Measurements from ENCODE around the gene OSBPL2. TPM values are rescaled to one million over a fixed set of nuclear protein-coding genes. Genes with fewer than 3 reads are reported as not detected.
A peak's percentile ranks its signal among the peaks of the same experiment; 100 is the strongest.

Gene OSBPL2
- total and polyA plus RNA-seq, 9 of the 15 experiments (the other 6 are each of a cell fraction or from before 2014, with no cell fraction given): 2.5 to 25.6 (median 14.1) TPM

DNA sequence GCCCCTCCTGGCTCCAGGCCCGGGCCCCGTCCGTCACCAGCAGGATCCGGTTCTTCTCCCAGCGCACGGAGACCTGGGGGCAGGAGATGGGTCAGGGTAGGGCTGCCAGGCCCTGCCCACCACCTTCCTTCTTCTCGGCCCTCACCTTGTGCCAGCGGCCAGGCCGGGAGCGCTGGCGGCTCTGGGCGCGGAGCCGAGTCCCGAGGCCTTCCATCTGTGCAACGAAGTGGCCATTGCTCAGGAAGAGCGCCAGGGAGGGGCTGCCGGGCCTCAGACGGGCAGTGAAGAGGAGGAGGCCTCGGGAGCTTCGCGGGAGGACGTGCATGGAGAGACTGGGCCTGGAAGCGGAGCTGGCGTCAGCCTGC lies 72.4 kb downstream of the OSBPL2 start:
- Histone ChIP-seq H3K9ac (ENCODE audit: insufficient read depth in 1 of 2, low read depth in 2 of 2, low read length in 2 of 2) (no peak overlapping the region), H3K9me1 (ENCODE audit: control insufficient read depth, insufficient read depth, low read length) (no peaks in the 10 kb centered on the region), H3K27me3 (ENCODE audit: control insufficient read depth in 2 of 2, insufficient read depth in 2 of 2, low read length in 2 of 2) (no peaks in the 10 kb centered on the region), H3K4me3 (no peak overlapping the region), H3K79me2 (ENCODE audit: control insufficient read depth, insufficient read depth, low read length) (peaks cover 9% of the 10 kb centered on the region), H3K4me1 (replicated peaks in 1 of 2; ENCODE audit: control insufficient read depth in 2 of 2, insufficient read depth in 2 of 2, low read length in 2 of 2) (peaks cover 0 to 43% of the 10 kb centered on the region in 2 experiments; a peak in 2 of 5 replicates), H3K9me3 (replicated peaks; ENCODE audit: control insufficient read depth, insufficient read depth, low read depth, low read length) (no peaks in the 10 kb centered on the region), H3K4me2 (ENCODE audit: insufficient read depth, low read length) (no peak overlapping the region), H3K36me3 (ENCODE audit: control insufficient read depth, insufficient read depth, low read length) (peaks cover 96% of the 10 kb centered on the region), H4K20me1 (replicated peaks; ENCODE audit: control insufficient read depth, insufficient read depth, low read length) (no peaks in the 10 kb centered on the region; the same call in 1 of the 2 replicates), H3K27ac (ENCODE audit: extremely low read depth, low read depth, low read length) (no peak overlapping the region), H2AFZ (ENCODE audit: low read depth, low read length) (no peak overlapping the region)
- intact Hi-C loops (cut with micrococcal nuclease) (no loop called here), in situ Hi-C loops (cut with MboI) (no loop called here)
- DNase-seq (ENCODE audit: extremely low read depth in 1 of 4, low spot score in 3 of 4) (no peak), FAIRE-seq (no peak), ATAC-seq (no peak)
- no peak for TF ChIP-seq NR2C2 (CRISPR knock-in tag; IDR thresholded peaks at IDR 0.05)
- no peak for TF ChIP-seq NR2C2 (tag; IDR thresholded peaks at IDR 0.05)
- TF ChIP-seq BRF1 (IDR thresholded peaks at IDR 0.05; ENCODE audit: borderline replicate concordance, extremely low read depth, insufficient read length): no peak
- peak; percentile 87 for TF ChIP-seq ZBTB33 (CRISPR knock-in tag; IDR thresholded peaks at IDR 0.05)
- no peak for TF ChIP-seq MECOM (CRISPR knock-in tag; IDR thresholded peaks at IDR 0.05)
- TF ChIP-seq POLR2G (IDR thresholded peaks at IDR 0.05; ENCODE audit: low read depth, low read length): peak; percentile 14; the same call in 1 of the 2 replicates
- CTCF ChIA-PET (ENCODE audit: low intra/inter-chr PET ratio): no interaction called here
- no TSS peak for BruUV-seq (replicated peaks)
- 88% methylated on average over 12 of the region's 25 CpGs for WGBS (ENCODE audit: insufficient coverage, low coverage, missing lambda C conversion rate)
- POLR2A ChIA-PET: interaction anchor here (0.6 kb wide), 1 partner anchor 217 kb away, joined by 3 read pairs; no protein-coding TSS in a partner anchor

Measured in K562 (cell line).